Measurements from ENCODE around the gene TMBIM4.
A peak's percentile ranks its signal among the peaks of the same experiment; 100 is the strongest.
"Not testable (repeated sequence)": the region's sequence is repeated elsewhere in the genome, so short reads cannot be mapped to it uniquely, and the experiment has no call there.

The TMBIM4 gene

GRCh38 chr12:66169221-66170170 is at the start of gene TMBIM4:
TSS of gene TMBIM4 (minus strand) at chr12:66169996. CDS start at chr12:66169951, 45 bp downstream.
- Histone ChIP-seq H3K9me3 (peaks cover 0 to 5% (median 0%) of the 10 kb centered on the region in 3 donors), H3K4me3 (peak within 1 kb of the TSS; percentile 68 to 73), H3K27ac (peak within 1 kb of the TSS; percentile 96 to 97), H3K27me3 (no peaks in the 10 kb centered on the region), H3K36me3 (no peaks in the 10 kb centered on the region), H3K4me1 (peaks cover 0 to 19% (median 5%) of the 10 kb centered on the region in 4 donors)
- TF ChIP-seq, protein P1, sequence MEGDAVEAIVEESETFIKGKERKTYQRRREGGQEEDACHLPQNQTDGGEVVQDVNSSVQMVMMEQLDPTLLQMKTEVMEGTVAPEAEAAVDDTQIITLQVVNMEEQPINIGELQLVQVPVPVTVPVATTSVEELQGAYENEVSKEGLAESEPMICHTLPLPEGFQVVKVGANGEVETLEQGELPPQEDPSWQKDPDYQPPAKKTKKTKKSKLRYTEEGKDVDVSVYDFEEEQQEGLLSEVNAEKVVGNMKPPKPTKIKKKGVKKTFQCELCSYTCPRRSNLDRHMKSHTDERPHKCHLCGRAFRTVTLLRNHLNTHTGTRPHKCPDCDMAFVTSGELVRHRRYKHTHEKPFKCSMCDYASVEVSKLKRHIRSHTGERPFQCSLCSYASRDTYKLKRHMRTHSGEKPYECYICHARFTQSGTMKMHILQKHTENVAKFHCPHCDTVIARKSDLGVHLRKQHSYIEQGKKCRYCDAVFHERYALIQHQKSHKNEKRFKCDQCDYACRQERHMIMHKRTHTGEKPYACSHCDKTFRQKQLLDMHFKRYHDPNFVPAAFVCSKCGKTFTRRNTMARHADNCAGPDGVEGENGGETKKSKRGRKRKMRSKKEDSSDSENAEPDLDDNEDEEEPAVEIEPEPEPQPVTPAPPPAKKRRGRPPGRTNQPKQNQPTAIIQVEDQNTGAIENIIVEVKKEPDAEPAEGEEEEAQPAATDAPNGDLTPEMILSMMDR (IDR thresholded peaks at IDR 0.05): peak; percentile 59 to 60
- DNase-seq: peak; percentile 81 to 92
- intact Hi-C loops (cut with DNase I; ENCODE audit: low total_unique reads): no loop called here

DNA sequence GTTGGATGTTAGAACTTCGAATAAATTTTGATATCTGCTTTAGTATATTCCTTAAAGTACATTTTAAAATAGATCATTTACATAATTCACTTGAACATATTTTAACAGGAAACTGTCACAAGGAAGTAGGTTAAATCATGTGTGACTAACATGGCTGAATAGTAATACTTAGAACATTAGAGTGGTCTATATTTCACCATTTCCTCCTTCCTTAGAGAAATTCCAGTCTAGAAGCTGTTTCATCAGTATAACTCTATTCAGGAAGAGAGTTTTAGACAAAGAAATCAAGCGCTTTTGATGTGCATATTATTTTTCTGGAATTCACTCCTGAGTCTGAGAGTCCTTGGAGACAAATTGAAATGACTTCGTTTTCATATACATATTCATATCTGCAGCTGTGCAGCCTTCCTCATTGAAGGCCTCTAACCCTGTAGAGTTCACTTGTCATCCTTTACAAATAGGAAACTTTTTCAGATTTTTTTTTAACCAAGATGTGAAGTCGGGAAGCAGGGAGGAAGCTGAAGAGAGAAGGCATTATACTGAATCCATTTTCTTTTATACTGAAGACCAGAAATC is 47.6 kb upstream of the TMBIM4 start:
- TF ChIP-seq, protein P1 (IDR thresholded peaks at IDR 0.05): no peak
- Histone ChIP-seq H3K4me1 (no peaks in the 10 kb centered on the region), H3K36me3 (peaks cover 0 to 5% (median 3%) of the 10 kb centered on the region in 3 donors), H3K27ac (no peak overlapping the region), H3K4me3 (no peak overlapping the region), H3K9me3 (peaks cover 0 to 7% (median 0%) of the 10 kb centered on the region in 3 donors), H3K27me3 (no peaks in the 10 kb centered on the region)
- no peak for DNase-seq
- intact Hi-C loops (cut with DNase I; ENCODE audit: low total_unique reads): no loop called here

DNA sequence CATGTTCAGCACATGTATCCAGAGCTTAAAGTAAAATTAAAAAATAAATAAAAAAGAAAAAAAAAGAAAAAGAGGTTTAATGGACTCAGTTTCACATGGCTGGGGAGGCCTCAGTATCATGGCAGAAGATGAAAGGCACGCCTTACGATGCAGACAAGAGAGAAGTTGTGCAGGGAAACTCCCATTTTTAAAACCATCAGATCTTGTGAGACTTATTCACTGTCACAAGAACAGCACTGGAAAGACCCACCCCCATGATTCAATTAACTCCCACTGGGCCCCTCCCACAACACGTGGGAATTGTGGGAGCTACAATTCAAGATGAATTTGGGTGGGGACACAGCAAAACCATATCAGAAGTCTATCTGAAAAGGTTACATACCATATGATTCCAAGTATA is 43.2 kb upstream of the TMBIM4 start:
- intact Hi-C loops (cut with DNase I; ENCODE audit: low total_unique reads); H3K27me3 ChIP-seq; DNase-seq; H3K9me3 ChIP-seq; H3K4me3 ChIP-seq; H3K4me1 ChIP-seq; H3K27ac ChIP-seq: not testable (repeated sequence)
- H3K36me3 ChIP-seq: peaks cover 0 to 12% (median 0%) of the 10 kb centered on the region in 3 donors

GRCh38 chr12:66211573-66211972 is 41.8 kb upstream of the TMBIM4 start:
- H3K4me1 ChIP-seq; H3K4me3 ChIP-seq; intact Hi-C loops (cut with DNase I; ENCODE audit: low total_unique reads); DNase-seq; H3K9me3 ChIP-seq; H3K27ac ChIP-seq; H3K27me3 ChIP-seq: not testable (repeated sequence)
- H3K36me3 ChIP-seq: peaks cover 0 to 12% (median 0%) of the 10 kb centered on the region in 3 donors

DNA sequence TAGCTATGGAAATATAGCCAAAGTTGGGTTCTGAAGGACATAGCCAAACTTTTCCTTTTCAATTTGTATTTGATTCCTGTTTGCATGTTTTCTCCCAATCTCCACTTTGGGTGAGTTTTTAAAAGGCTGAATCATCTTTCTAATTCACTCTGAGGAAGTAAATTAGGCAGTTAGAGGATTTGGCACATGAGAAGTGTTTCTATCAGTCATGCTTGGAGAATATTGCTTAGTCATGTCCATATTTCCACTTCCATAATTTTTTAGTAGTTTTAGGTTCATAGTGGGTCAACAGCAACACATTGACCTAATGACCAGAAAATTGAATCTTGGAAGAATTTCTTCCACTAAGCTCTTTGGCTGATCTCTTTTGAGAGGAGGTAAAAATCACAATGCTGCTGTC is 41.0 kb upstream of the TMBIM4 start:
- intact Hi-C loops (cut with DNase I; ENCODE audit: low total_unique reads): no loop called here
- no peak for DNase-seq
- no peak overlapping the region for H3K4me3 ChIP-seq
- no peaks in the 10 kb centered on the region for H3K27me3 ChIP-seq
- no peaks in the 10 kb centered on the region for H3K9me3 ChIP-seq
- no peaks in the 10 kb centered on the region for H3K4me1 ChIP-seq
- H3K27ac ChIP-seq: no peak overlapping the region
- TF ChIP-seq, protein P1 (IDR thresholded peaks at IDR 0.05): no peak
- peaks cover 0 to 12% (median 0%) of the 10 kb centered on the region in 3 donors for H3K36me3 ChIP-seq

- H3K4me3 ChIP-seq: no peak overlapping the region
- H3K36me3 ChIP-seq: no peaks in the 10 kb centered on the region
- H3K4me1 ChIP-seq: no peaks in the 10 kb centered on the region
- no peak for DNase-seq
- H3K9me3 ChIP-seq: no peaks in the 10 kb centered on the region
- H3K27ac ChIP-seq: no peak overlapping the region
- no peaks in the 10 kb centered on the region for H3K27me3 ChIP-seq
- intact Hi-C loops (cut with DNase I; ENCODE audit: low total_unique reads): no loop called here
- TF ChIP-seq, protein P1 (IDR thresholded peaks at IDR 0.05): no peak
Measured at GRCh38 chr12:66206141-66206540, 36.3 kb upstream of the TMBIM4 start.
